ENCODE data around the gene DDB1.

GRCh38 chr11:61332281-61332796, 566 bp downstream of the DDB1 start:
- TF ChIP-seq POLR2AphosphoS5 (IDR thresholded peaks at IDR 0.05) = no peak
- no peak for TF ChIP-seq POLR2A (IDR thresholded peaks at IDR 0.05)

Measured in gastroesophageal sphincter (tissue), 2 donors.